Activated naive CD8-positive, alpha-beta T cell treated with anti-CD3 and anti-CD28 coated beads, Interleukin-2, amount 10 ng/mL, durations not matched to agents 7 days and 5 days (primary cell): ENCODE measurements around the gene UPK3A. TPM values are rescaled to one million over a fixed set of nuclear protein-coding genes. Genes with fewer than 3 reads are reported as not detected.
"Not testable (repeated sequence)": the region's sequence is repeated elsewhere in the genome, so short reads cannot be mapped to it uniquely, and the experiment has no call there.

Experiments used
- ATAC-seq: fragments of 150-1000 bp; cut with Tn5 transposase; one replicate; pipeline ENCODE4 v1.10.0; 2021; ENCODE audit warnings: low read depth, moderate library complexity
- POLR2A ChIA-PET: fragments of 350-600 bp; sonication (Branson Sonifier 250); formaldehyde crosslinking; loops from one replicate; lab custom pipeline; 2021; ENCODE audit warnings: antibody characterized with exemption; lab: Charles Lee
- DNase-seq: peaks from one replicate; pipeline ENCODE4 v3.0.0; 2021
- H3K27ac Mint-ChIP-seq: one replicate; pipeline ENCODE4 v1.8.0; 2022; ENCODE audit warnings: mild to moderate bottlenecking, mixed read lengths
- H3K27me3 Mint-ChIP-seq: one replicate; pipeline ENCODE4 v1.8.0; 2022; ENCODE audit warnings: mild to moderate bottlenecking, moderate library complexity, mixed read lengths
- H3K36me3 Mint-ChIP-seq: one replicate; pipeline ENCODE4 v1.8.0; 2021; ENCODE audit warnings: mild to moderate bottlenecking, mixed read lengths
- H3K4me1 Mint-ChIP-seq: one replicate; pipeline ENCODE4 v1.8.0; 2021; ENCODE audit warnings: mixed read lengths
- H3K4me3 Mint-ChIP-seq: one replicate; pipeline ENCODE4 v1.8.0; 2022; ENCODE audit warnings: mild to moderate bottlenecking, moderate library complexity, mixed read lengths
- H3K9me3 Mint-ChIP-seq: one replicate; pipeline ENCODE4 v1.8.0; 2021; ENCODE audit warnings: mixed read lengths
- total RNA-seq, 2 experiments: library from RNA; stranded (reverse); gene quantifications; one replicate each; pipeline ENCODE4 v1.2.3, GENCODE V29; 2021

UPK3A gene
- total RNA-seq, 2 experiments from 2014 or later = not detected

GRCh38 chr22:45323695-45324094, 38.9 kb downstream of the UPK3A start:
- Mint-ChIP-seq H3K27ac (peak overlapping the region; percentile 9), H3K36me3 (peaks cover 38% of the 10 kb centered on the region), H3K9me3 (no peaks in the 10 kb centered on the region), H3K4me1 (peaks cover 21% of the 10 kb centered on the region), H3K27me3 (no peaks in the 10 kb centered on the region), H3K4me3 (no peak overlapping the region)
- DNase-seq = no peak
- POLR2A ChIA-PET = interaction anchor here (2.1 kb wide), 1 partner anchor 18 kb away, joined by 4 read pairs; no protein-coding TSS in a partner anchor
- no peak for ATAC-seq

DNA sequence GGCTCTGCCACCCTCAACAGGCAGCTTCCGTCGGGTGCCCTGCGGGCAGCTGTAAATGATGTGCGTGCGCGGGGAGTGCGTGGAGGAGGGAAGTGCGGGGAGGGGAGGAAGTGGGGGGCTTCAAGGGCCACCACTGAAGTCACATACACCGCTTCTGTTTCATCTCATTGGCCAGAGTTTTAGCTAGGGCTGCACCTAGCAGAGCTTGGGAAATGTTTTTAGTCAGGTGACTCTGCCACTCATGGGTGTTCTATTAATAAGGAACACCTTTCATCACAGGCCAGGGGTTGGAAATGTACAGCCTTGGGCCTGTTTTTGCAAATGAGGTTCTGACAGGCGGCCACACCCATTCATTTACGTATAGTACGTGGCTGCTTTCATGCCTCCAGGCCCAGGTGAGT, 39.6 kb downstream of the UPK3A start:
- no peak overlapping the region for H3K27ac Mint-ChIP-seq
- ATAC-seq (no peak), DNase-seq (no peak)
- no peaks in the 10 kb centered on the region for H3K27me3 Mint-ChIP-seq
- peaks cover 17% of the 10 kb centered on the region for H3K4me1 Mint-ChIP-seq
- POLR2A ChIA-PET = no interaction called here
- H3K36me3 Mint-ChIP-seq = peaks cover 38% of the 10 kb centered on the region
- no peak overlapping the region for H3K4me3 Mint-ChIP-seq
- no peaks in the 10 kb centered on the region for H3K9me3 Mint-ChIP-seq

DNA sequence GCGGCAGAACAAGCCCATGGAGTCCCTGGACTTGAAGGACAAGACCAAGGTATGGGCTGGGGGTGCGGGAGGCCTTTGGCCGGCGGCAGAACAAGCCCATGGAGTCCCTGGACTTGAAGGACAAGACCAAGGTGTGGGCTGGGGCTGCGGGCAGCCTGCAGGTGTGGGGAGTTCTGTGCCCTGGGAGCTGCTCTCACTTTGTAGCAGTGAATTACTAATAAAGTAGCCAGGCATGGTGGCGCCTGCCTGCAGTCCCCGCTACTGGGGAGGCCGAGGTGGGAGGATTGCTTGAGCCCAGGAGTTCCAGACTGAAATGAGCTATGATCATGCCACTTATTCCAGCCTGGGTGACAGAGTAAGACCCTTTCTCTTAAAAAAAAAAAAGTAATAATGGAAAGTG, 43.5 kb downstream of the UPK3A start:
- not testable (repeated sequence) for H3K27ac Mint-ChIP-seq, H3K4me1 Mint-ChIP-seq, H3K9me3 Mint-ChIP-seq, ATAC-seq, DNase-seq, H3K4me3 Mint-ChIP-seq, H3K27me3 Mint-ChIP-seq
- peaks cover 32% of the 10 kb centered on the region for H3K36me3 Mint-ChIP-seq
- POLR2A ChIA-PET = interaction anchor here (1.1 kb wide), 1 partner anchor 85 kb away, joined by 4 read pairs; the partner anchor contains the start of genes RIBC2 and SMC1B

DNA sequence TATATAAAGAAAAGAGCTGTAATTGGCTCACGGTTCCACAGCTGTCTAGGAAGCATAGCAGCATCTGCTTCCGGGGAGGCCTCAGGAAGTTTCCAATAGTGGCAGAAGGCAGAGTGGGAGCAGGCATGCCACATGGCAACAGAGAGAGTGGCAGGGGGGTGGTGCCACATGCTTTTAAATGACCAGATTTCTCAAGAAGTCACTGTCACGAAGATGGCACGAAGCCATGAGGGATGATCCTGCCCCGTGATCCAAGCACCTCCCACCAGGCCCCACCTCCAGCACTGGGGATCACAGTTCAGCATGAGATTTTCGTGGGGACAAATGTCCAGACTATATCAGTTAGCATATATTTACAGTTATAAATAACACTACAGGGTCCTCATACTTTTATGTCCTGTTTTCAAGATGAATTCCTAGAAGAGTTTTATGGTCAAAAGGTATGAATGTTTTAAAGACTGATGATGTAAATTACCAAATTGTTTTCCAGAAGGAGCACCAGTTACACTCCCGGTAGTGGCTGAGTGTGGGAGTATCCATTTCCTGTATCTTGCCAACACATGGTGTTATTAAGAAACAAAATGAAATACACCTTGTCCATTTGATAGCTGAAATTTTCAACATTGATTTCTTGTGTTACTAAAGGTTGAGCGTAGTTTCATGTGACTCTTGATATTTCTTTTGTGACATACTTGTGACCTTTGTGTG, 44.2 kb downstream of the UPK3A start:
- ATAC-seq = no peak
- Mint-ChIP-seq H3K4me1 (peaks cover 4% of the 10 kb centered on the region), H3K27ac (no peak overlapping the region), H3K9me3 (no peaks in the 10 kb centered on the region), H3K36me3 (peaks cover 25% of the 10 kb centered on the region), H3K4me3 (no peak overlapping the region), H3K27me3 (no peaks in the 10 kb centered on the region)
- POLR2A ChIA-PET = interaction anchor here (1.1 kb wide), 1 partner anchor 84 kb away, joined by 4 read pairs; the partner anchor contains the start of genes RIBC2 and SMC1B
- DNase-seq = no peak

- H3K36me3 Mint-ChIP-seq = peaks cover 31% of the 10 kb centered on the region
These were observed 44.8 kb downstream of the UPK3A start for GRCh38 chr22:45329530-45329936.

GRCh38 chr22:45330548-45330947, 45.8 kb downstream of the UPK3A start:
- ATAC-seq (no peak), DNase-seq (no peak)
- Mint-ChIP-seq H3K27me3 (no peaks in the 10 kb centered on the region), H3K27ac (no peak overlapping the region), H3K4me3 (no peak overlapping the region), H3K4me1 (peaks cover 9% of the 10 kb centered on the region), H3K9me3 (no peaks in the 10 kb centered on the region), H3K36me3 (peaks cover 30% of the 10 kb centered on the region)
- POLR2A ChIA-PET = no interaction called here

More at GRCh38 chr22:45329530-45329936, 44.8 kb downstream of the UPK3A start:
- Mint-ChIP-seq H3K9me3 (no peaks in the 10 kb centered on the region), H3K4me1 (peaks cover 9% of the 10 kb centered on the region), H3K27ac (no peak overlapping the region), H3K4me3 (no peak overlapping the region), H3K27me3 (no peaks in the 10 kb centered on the region)
- ATAC-seq = no peak
- POLR2A ChIA-PET = no interaction called here
- no peak for DNase-seq

DNA sequence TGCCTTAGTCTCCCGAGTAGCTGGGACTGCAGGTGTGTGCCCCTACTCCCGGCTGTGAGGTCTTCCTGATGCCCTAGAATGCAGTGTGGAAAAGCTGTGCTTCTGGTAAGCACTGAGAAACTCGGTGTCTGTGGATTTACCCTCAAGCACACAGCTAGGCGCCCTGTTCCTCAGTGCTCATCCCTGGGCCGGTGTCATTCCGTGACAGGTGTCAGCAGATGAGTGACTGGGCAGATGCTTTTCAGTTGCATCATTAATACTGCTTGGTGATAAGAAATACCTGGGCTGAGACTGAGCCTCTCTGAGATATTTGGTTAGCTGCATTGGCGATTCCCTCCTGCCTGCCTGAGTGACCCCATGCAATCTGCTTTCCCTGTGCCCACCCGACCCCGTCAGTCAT, 46.7 kb downstream of the UPK3A start:
- POLR2A ChIA-PET = interaction anchor here (1.2 to 1.3 kb wide), 2 partner anchors 11 to 12 kb away, joined by 3 read pairs; no protein-coding TSS in a partner anchor
- ATAC-seq (no peak), DNase-seq (no peak)
- no peak overlapping the region for H3K4me3 Mint-ChIP-seq
- H3K27ac Mint-ChIP-seq = no peak overlapping the region
- H3K9me3 Mint-ChIP-seq = no peaks in the 10 kb centered on the region
- peaks cover 9% of the 10 kb centered on the region for H3K4me1 Mint-ChIP-seq
- H3K27me3 Mint-ChIP-seq = no peaks in the 10 kb centered on the region
- H3K36me3 Mint-ChIP-seq = peaks cover 32% of the 10 kb centered on the region

DNA sequence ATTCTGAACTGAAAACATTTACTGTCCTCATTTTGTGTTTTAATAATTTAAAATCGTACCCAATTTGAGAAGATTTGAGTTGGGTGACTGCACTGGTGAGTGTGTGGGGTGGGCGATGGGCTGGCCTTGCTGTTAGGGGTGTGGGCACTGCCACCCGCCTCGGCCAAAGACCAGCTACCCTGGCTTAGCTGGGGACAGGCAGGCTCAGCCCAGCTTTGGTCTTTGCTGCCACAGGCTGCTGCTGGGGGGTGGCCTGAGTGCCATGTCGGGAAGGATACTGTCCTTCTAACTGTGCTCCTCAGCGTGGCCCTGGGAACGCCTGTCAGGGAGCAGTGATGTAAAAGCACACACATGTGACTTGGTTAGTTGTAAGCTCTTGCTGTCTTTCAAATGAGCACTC, 47.3 kb downstream of the UPK3A start:
- no peak for DNase-seq
- Mint-ChIP-seq H3K27me3 (no peaks in the 10 kb centered on the region), H3K4me3 (no peak overlapping the region), H3K9me3 (no peaks in the 10 kb centered on the region), H3K4me1 (peaks cover 13% of the 10 kb centered on the region), H3K36me3 (peaks cover 35% of the 10 kb centered on the region), H3K27ac (no peak overlapping the region)
- POLR2A ChIA-PET = interaction anchor here (1.2 to 1.3 kb wide), 2 partner anchors 11 to 13 kb away, joined by 3 read pairs; no protein-coding TSS in a partner anchor
- no peak for ATAC-seq

DNA sequence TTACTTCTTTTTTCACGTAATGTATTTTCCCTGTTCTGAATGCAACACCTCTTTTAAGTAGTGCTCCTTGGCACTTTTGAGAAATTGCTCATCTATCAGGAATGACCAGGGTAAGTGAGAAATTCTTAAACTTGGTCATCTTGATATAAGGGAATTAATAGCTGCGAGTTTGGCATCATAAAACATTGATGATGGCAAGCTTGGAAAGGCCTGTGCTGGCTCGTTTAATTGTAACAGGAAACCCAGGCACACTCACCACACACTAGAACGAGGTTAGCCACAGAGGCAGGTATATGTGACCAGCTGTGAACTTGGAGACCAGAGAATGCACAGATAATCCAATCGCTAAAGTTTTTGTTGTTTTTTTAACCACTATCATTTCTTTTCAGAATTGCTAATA, 49.3 kb downstream of the UPK3A start:
- POLR2A ChIA-PET = interaction anchor here (0.7 to 2.7 kb wide), 5 partner anchors 11 to 79 kb away, joined by 3 to 8 read pairs (median 3); partner anchors contain the start of genes RIBC2 and SMC1B
- ATAC-seq (peak; percentile 67), DNase-seq (no peak)
- Mint-ChIP-seq H3K27me3 (no peaks in the 10 kb centered on the region), H3K4me1 (peaks cover 16% of the 10 kb centered on the region), H3K9me3 (no peaks in the 10 kb centered on the region), H3K36me3 (peaks cover 37% of the 10 kb centered on the region), H3K27ac (peak overlapping the region; percentile 22), H3K4me3 (peak overlapping the region; percentile 58)

DNA sequence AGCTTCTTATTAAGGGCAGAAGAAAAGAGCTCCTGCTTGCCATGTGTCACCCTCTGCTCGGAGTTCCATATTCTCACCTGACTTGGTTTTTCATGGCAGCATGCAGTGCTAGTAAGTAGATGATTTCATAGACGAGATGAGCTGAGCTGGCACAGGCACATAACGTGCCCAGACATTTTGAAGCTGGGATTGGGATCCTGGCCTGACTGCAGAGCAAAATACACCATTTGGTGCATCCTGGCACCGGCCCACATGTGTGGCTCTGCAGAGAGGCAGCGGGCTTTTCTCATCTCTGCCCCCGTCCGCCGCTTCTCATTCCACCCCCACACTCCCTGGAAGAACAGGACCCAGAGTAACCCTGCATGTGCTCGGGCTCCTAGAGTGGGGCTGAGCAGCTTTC, 49.8 kb downstream of the UPK3A start:
- Mint-ChIP-seq H3K4me1 (peaks cover 13% of the 10 kb centered on the region), H3K4me3 (peak overlapping the region; percentile 58), H3K9me3 (no peaks in the 10 kb centered on the region), H3K36me3 (peaks cover 37% of the 10 kb centered on the region), H3K27me3 (no peaks in the 10 kb centered on the region), H3K27ac (no peak overlapping the region)
- POLR2A ChIA-PET = interaction anchor here (0.7 to 2.7 kb wide), 5 partner anchors 12 to 79 kb away, joined by 3 to 8 read pairs (median 3); partner anchors contain the start of genes RIBC2 and SMC1B
- ATAC-seq (no peak), DNase-seq (no peak)

DNA sequence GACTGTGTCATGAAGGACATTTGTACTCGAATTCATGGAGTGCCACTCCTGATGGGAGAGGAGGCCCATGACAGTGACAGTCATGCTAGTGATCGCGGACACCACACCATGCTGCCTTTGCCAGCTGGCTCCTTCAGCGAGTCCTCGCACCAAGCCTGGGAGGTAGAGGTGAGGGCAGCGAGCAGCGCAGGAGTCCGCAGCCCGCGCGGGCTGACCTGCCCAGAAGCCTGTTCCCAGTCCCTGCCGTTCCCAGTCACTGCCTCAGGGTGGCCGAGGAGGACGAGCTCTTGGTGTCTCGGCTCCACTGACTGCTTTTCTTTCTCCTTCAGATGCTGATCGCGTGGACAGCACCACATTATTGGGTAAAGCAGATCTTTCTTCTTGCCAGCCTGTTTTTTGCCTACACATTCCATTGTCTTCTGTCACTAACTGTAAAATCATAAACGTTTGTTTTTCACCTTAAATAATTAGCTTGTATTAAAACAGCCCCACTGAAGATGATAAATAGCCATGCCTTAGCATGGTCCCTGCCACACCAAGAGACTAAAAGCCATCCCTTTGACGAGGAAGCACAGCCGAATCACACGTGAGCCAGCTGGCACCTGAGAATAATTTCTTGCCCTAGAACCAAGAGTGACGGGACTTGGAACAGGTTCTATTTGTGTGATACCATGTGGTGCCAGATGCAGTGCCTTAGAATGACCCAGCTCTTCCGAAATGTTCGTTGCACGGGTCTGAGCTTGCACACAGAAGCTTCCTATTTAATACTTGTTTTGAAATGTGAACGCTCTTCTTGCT, 50.5 kb downstream of the UPK3A start:
- Mint-ChIP-seq H3K36me3 (peaks cover 37% of the 10 kb centered on the region), H3K4me1 (peaks cover 13% of the 10 kb centered on the region), H3K27me3 (no peaks in the 10 kb centered on the region), H3K27ac (no peak overlapping the region), H3K4me3 (no peak overlapping the region), H3K9me3 (no peaks in the 10 kb centered on the region)
- POLR2A ChIA-PET = interaction anchor here (2.2 to 2.7 kb wide), 2 partner anchors 16 to 78 kb away, joined by 7 to 8 read pairs; partner anchors contain the start of genes RIBC2 and SMC1B
- ATAC-seq = no peak
- DNase-seq = no peak

DNA sequence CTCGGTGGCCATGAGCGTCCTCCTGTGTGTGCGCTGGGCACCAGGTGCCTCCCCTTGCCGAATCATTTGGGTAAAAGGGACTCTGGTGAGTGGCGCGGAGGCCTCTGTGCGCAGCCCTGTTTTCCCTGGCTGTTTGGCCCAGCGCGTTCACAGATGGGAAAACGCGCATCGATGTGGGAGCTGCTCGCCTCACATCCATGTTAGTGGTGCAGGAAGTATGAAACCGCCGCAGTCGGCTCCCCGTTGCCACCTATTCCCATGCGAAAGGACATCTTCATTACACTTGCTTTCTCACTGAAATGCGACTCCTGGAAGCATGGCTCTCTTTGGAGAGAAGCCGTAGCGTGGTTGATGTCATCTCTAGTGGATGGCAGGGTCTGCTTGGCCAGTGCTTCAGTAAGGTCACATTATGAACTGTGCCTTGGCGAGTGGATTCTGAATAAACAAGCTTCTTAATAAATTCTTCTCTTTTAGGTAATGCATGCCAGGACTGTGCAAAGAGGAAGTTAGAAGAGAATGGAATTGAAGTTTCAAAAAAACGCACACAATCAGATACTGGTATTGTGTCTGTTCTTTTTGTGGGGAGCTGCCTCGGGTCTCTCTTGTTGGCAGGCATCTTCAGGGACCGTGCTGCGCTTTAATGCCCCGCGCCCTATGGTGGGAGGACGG, 51.2 kb downstream of the UPK3A start:
- Mint-ChIP-seq H3K27me3 (no peaks in the 10 kb centered on the region), H3K27ac (no peak overlapping the region), H3K36me3 (peaks cover 40% of the 10 kb centered on the region), H3K9me3 (no peaks in the 10 kb centered on the region), H3K4me3 (no peak overlapping the region), H3K4me1 (peaks cover 16% of the 10 kb centered on the region)
- DNase-seq (no peak), ATAC-seq (no peak)
- POLR2A ChIA-PET = interaction anchor here (2.7 kb wide), 1 partner anchor 78 kb away, joined by 7 read pairs; the partner anchor contains the start of genes RIBC2 and SMC1B
